H9 (cell line): ENCODE data around the gene UBR2. TPM values are rescaled to one million over a fixed set of nuclear protein-coding genes. Genes with fewer than 3 reads are reported as not detected.

Source experiments
- DNase-seq: peaks from one replicate; pipeline ENCODE4 v3.0.0-alpha.2; 2017
- H2AFZ ChIP-seq: one replicate; pipeline ENCODE4 v1.6.1; 2013; ENCODE audit warnings: mild to moderate bottlenecking, low read length, control low read depth, moderate library complexity
- H2AK5ac ChIP-seq: 2 replicates; pipeline ENCODE4 v1.6.1; 2013; ENCODE audit warnings: low read length, control low read depth, mixed read lengths; ENCODE audit not compliant: insufficient read length
- H2BK120ac ChIP-seq: one replicate; pipeline ENCODE4 v1.6.1; 2013; ENCODE audit warnings: low read depth, mild to moderate bottlenecking, low read length, control low read depth, inconsistent platforms; ENCODE audit not compliant: poor library complexity, severe bottlenecking
- H2BK12ac ChIP-seq: 2 replicates; pipeline ENCODE4 v1.6.1; 2013; ENCODE audit warnings: low read length, control low read depth, mixed read lengths, low read depth; ENCODE audit not compliant: insufficient read length
- H2BK15ac ChIP-seq: 2 replicates; pipeline ENCODE4 v1.6.1; 2013; ENCODE audit warnings: low read depth, low read length, control low read depth
- H2BK20ac ChIP-seq: one replicate; pipeline ENCODE4 v1.6.1; 2013; ENCODE audit warnings: low read depth, mild to moderate bottlenecking, low read length, control low read depth, inconsistent platforms; ENCODE audit not compliant: poor library complexity, severe bottlenecking
- H2BK5ac ChIP-seq: 2 replicates; pipeline ENCODE4 v1.6.1; 2013; ENCODE audit warnings: low read length, control low read depth, mixed read lengths; ENCODE audit not compliant: insufficient read length
- H3K14ac ChIP-seq: 2 replicates; pipeline ENCODE4 v1.6.1; 2013; ENCODE audit warnings: low read length, control low read depth; ENCODE audit not compliant: insufficient read depth
- H3K18ac ChIP-seq: 2 replicates; pipeline ENCODE4 v1.6.1; 2013; ENCODE audit warnings: low read depth, mild to moderate bottlenecking, mixed read lengths, low read length, control low read depth; ENCODE audit not compliant: insufficient read length
- H3K23ac ChIP-seq: 2 replicates; pipeline ENCODE4 v1.6.1; 2013; ENCODE audit warnings: low read length, control low read depth, mixed read lengths, low read depth; ENCODE audit not compliant: insufficient read length
- H3K23me2 ChIP-seq: 2 replicates; pipeline ENCODE4 v1.6.1; 2013; ENCODE audit warnings: low read depth, mild to moderate bottlenecking, mixed read lengths, low read length, control low read depth; ENCODE audit not compliant: insufficient read length, poor library complexity, severe bottlenecking
- H3K27ac ChIP-seq: 2 replicates; pipeline ENCODE4 v1.5.1; 2013; ENCODE audit warnings: low read length, control low read depth, mixed read lengths, low read depth; ENCODE audit not compliant: insufficient read length
- H3K27me3 ChIP-seq: 2 replicates; pipeline ENCODE4 v1.6.1; 2013; ENCODE audit warnings: low read length, control low read depth, inconsistent platforms; ENCODE audit not compliant: insufficient read depth
- H3K4ac ChIP-seq: 2 replicates; pipeline ENCODE4 v1.6.1; 2013; ENCODE audit warnings: low read depth, mild to moderate bottlenecking, control low read depth, inconsistent platforms, low read length, moderate library complexity
- H3K4me1 ChIP-seq: 2 replicates; pipeline ENCODE4 v1.6.1; 2013; ENCODE audit warnings: low read length, control low read depth, inconsistent platforms; ENCODE audit not compliant: insufficient read depth
- H3K4me2 ChIP-seq: 2 replicates; pipeline ENCODE4 v1.6.1; 2013; ENCODE audit warnings: low read length, control low read depth, mixed read lengths; ENCODE audit not compliant: insufficient read length, insufficient read depth
- H3K56ac ChIP-seq: 2 replicates; pipeline ENCODE4 v1.6.1; 2013; ENCODE audit warnings: low read depth, mild to moderate bottlenecking, mixed read lengths, low read length, control low read depth; ENCODE audit not compliant: insufficient read length
- H3K79me1 ChIP-seq: 2 replicates; pipeline ENCODE4 v1.6.1; 2013; ENCODE audit warnings: low read depth, mild to moderate bottlenecking, moderate library complexity, low read length, control low read depth, inconsistent platforms; ENCODE audit not compliant: insufficient read depth, poor library complexity, severe bottlenecking
- H3K79me2 ChIP-seq: 2 replicates; pipeline ENCODE4 v1.6.1; 2013; ENCODE audit warnings: low read length, control low read depth, inconsistent platforms; ENCODE audit not compliant: insufficient read depth
- H3K9ac ChIP-seq: 2 replicates; pipeline ENCODE4 v1.6.1; 2013; ENCODE audit warnings: low read length, control low read depth, mixed read lengths; ENCODE audit not compliant: insufficient read length; ENCODE audit errors: extremely low read depth
- H3K9me3 ChIP-seq: one replicate; pipeline ENCODE4 v1.6.1; 2013; ENCODE audit warnings: low read depth, low read length, inconsistent platforms; ENCODE audit not compliant: control insufficient read depth
- H3T11ph ChIP-seq: one replicate; pipeline ENCODE4 v1.6.1; 2013; ENCODE audit warnings: mild to moderate bottlenecking, low read length, control low read depth, inconsistent platforms
- H4K20me1 ChIP-seq: one replicate; pipeline ENCODE4 v1.6.1; 2013; ENCODE audit not compliant: control insufficient read depth, insufficient read length, insufficient read depth
- H4K5ac ChIP-seq: 2 replicates; pipeline ENCODE4 v1.6.1; 2013; ENCODE audit warnings: low read depth, mild to moderate bottlenecking, mixed read lengths, low read length, control low read depth; ENCODE audit not compliant: insufficient read length
- H4K8ac ChIP-seq: replicated peaks from 2 replicates; pipeline ENCODE4 v1.6.1; 2013; ENCODE audit warnings: low read length, control low read depth, mixed read lengths, low read depth; ENCODE audit not compliant: insufficient read length
- H4K91ac ChIP-seq: 2 replicates; pipeline ENCODE4 v1.6.1; 2013; ENCODE audit warnings: low read depth, mild to moderate bottlenecking, moderate library complexity, mixed read lengths, low read length, control low read depth; ENCODE audit not compliant: insufficient read length
- H3K27ac Mint-ChIP-seq, 3 experiments: 2 replicates in 2 of 3; 3 replicates in 1 of 3; pipeline ENCODE4 v1.8.0; 2020 to 2021; ENCODE audit warnings: mixed read lengths in 3 of 3, mild to moderate bottlenecking in 1 of 3, moderate library complexity in 1 of 3
- H3K27me3 Mint-ChIP-seq: 2 replicates; pipeline ENCODE4 v1.8.0; 2021; ENCODE audit warnings: low read depth, mild to moderate bottlenecking, moderate library complexity, mixed read lengths
- H3K36me3 Mint-ChIP-seq, 3 experiments: 2 replicates in 2 of 3; 3 replicates in 1 of 3; pipeline ENCODE4 v1.8.0; 2020 to 2021; ENCODE audit warnings: low read depth in 3 of 3, mixed read lengths in 3 of 3; ENCODE audit not compliant: insufficient read depth in 1 of 3
- H3K4me1 Mint-ChIP-seq, 2 experiments: 2 replicates each; pipeline ENCODE4 v1.8.0; 2020; ENCODE audit warnings: mixed read lengths in 2 of 2
- H3K4me3 Mint-ChIP-seq, 2 experiments: 2 replicates in 1 of 2; 3 replicates in 1 of 2; pipeline ENCODE4 v1.8.0; 2020 to 2021; ENCODE audit warnings: mild to moderate bottlenecking in 2 of 2, mixed read lengths in 2 of 2, moderate library complexity in 1 of 2
- H3K9me3 Mint-ChIP-seq, 2 experiments: 2 replicates in 1 of 2; 3 replicates in 1 of 2; pipeline ENCODE4 v1.8.0; 2020; ENCODE audit warnings: mild to moderate bottlenecking in 2 of 2, mixed read lengths in 2 of 2, moderate library complexity in 1 of 2
- WGBS: extraction: QIAGEN DNeasy Blood & Tissue Kit; methylation state at CpG from one replicate; pipeline ENCODE4 v1.1.7; 2013; ENCODE audit warnings: missing lambda C conversion rate, low lambda C conversion rate, mixed read lengths; ENCODE audit not compliant: insufficient read length; ENCODE audit errors: extremely low coverage; 5-methylcytosine and 5-hydroxymethylcytosine counted together
- total RNA-seq: library from RNA; stranded (reverse); gene quantifications from 2 replicates; pipeline ENCODE4 v1.2.1, GENCODE V29; 2021
- TF ChIP-seq, protein P1 (sequence below): fragments of 200-600 bp; sonication (generic); conservative IDR thresholded peaks from 3 replicates; pipeline ENCODE4 v1.8.0; 2021; ENCODE audit warnings: antibody characterized with exemption, mild to moderate bottlenecking

The UBR2 gene
- total RNA-seq, 1 experiment from 2014 or later, result 18.7 TPM

- Mint-ChIP-seq H3K27me3 (peaks cover 1% of the 10 kb centered on the region; the same call in 1 of the 2 replicates), H3K27ac (no peak overlapping the region), H3K36me3 (peaks cover 0 to 4% (median 0%) of the 10 kb centered on the region in 3 experiments; a peak in 2 of 7 replicates), H3K9me3 (peaks cover 7% of the 10 kb centered on the region in 2 experiments; a peak in 3 of 5 replicates), H3K4me3 (no peak overlapping the region), H3K4me1 (no peaks in the 10 kb centered on the region)
- no peaks in the 10 kb centered on the region for H3K27me3 ChIP-seq
- H3K4me1 ChIP-seq, result no peaks in the 10 kb centered on the region
- H2AK5ac ChIP-seq, result no peak overlapping the region
- no peak overlapping the region for H3T11ph ChIP-seq
- H4K20me1 ChIP-seq, result no peaks in the 10 kb centered on the region
- H3K9me3 ChIP-seq, result no peaks in the 10 kb centered on the region
- no CpG with 5 or more reads among the region's 2 CpGs for WGBS
- no peaks in the 10 kb centered on the region for H3K79me2 ChIP-seq
- no peak overlapping the region for H3K18ac ChIP-seq
- H3K9ac ChIP-seq, result no peak overlapping the region
- H2AFZ ChIP-seq, result no peak overlapping the region
- H2BK120ac ChIP-seq, result no peak overlapping the region
- H3K23me2 ChIP-seq, result no peaks in the 10 kb centered on the region
- no peak overlapping the region for H3K27ac ChIP-seq
- no peak overlapping the region for H3K23ac ChIP-seq
- H3K4ac ChIP-seq, result no peak overlapping the region
- H2BK5ac ChIP-seq, result no peak overlapping the region
- no peak overlapping the region for H4K5ac ChIP-seq
- no peak for DNase-seq
- no peak overlapping the region for H4K8ac ChIP-seq
- H3K79me1 ChIP-seq, result no peaks in the 10 kb centered on the region
- H2BK12ac ChIP-seq, result no peak overlapping the region
- H3K4me2 ChIP-seq, result no peak overlapping the region
- TF ChIP-seq, protein P1, sequence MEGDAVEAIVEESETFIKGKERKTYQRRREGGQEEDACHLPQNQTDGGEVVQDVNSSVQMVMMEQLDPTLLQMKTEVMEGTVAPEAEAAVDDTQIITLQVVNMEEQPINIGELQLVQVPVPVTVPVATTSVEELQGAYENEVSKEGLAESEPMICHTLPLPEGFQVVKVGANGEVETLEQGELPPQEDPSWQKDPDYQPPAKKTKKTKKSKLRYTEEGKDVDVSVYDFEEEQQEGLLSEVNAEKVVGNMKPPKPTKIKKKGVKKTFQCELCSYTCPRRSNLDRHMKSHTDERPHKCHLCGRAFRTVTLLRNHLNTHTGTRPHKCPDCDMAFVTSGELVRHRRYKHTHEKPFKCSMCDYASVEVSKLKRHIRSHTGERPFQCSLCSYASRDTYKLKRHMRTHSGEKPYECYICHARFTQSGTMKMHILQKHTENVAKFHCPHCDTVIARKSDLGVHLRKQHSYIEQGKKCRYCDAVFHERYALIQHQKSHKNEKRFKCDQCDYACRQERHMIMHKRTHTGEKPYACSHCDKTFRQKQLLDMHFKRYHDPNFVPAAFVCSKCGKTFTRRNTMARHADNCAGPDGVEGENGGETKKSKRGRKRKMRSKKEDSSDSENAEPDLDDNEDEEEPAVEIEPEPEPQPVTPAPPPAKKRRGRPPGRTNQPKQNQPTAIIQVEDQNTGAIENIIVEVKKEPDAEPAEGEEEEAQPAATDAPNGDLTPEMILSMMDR, result no peak
- H4K91ac ChIP-seq, result no peak overlapping the region
- H2BK15ac ChIP-seq, result no peak overlapping the region
- no peak overlapping the region for H3K56ac ChIP-seq
- no peak overlapping the region for H2BK20ac ChIP-seq
- no peak overlapping the region for H3K14ac ChIP-seq
Measured at GRCh38 chr6:42522036-42522435, 41.8 kb upstream of the UBR2 start.
